Measurements from ENCODE around the gene BTG3.

BTG3 gene, protein sequence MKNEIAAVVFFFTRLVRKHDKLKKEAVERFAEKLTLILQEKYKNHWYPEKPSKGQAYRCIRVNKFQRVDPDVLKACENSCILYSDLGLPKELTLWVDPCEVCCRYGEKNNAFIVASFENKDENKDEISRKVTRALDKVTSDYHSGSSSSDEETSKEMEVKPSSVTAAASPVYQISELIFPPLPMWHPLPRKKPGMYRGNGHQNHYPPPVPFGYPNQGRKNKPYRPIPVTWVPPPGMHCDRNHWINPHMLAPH

DNA sequence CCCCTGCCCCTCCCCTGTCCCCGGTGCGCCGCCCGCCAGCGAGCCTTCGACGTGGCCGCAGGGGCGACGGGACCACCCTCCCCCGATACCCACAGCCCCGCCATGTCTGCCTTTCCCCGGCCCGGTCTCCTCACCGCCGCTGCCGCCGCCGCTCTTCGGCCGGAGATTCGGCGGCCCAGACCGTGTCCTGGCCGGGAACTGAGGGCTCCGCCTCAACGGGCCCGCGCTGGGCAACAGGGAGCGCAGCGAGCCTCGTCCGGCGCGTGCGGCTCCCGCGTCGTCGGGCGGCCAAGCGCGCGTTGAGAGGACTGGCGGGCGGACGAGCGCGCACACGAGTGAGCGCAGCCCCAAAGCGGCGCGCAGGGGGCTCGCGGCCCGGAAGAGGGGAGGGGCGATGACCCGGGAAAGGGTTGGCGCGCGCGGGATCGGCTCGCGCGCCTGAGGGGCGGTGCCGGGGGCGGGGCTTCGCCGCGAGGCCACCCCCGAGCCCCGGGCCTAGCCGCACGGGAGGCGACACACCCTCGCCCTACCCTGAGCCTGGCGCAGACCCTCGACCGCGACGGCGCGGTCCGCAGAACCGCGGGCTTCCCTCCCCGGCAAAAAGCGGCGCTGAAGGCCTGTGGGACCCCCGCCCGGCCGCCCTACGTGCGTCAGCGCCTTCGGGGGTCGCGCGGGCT lies at the start of gene BTG3:
Gene BTG3 (minus strand): TSS at position 337 of the 677 bp plus-strand sequence. CDS start 3,757 bp downstream, outside the sequence.
- peak; percentile 95 for DNase-seq (ENCODE audit: low spot score)
- in situ Hi-C loops (cut with MboI; ENCODE audit: low sequenced_read_pairs, unreplicated experiment): loop anchor here (10.0 kb wide), 1 partner anchor 172 kb away; no protein-coding TSS in a partner anchor
- TF ChIP-seq, protein P1, sequence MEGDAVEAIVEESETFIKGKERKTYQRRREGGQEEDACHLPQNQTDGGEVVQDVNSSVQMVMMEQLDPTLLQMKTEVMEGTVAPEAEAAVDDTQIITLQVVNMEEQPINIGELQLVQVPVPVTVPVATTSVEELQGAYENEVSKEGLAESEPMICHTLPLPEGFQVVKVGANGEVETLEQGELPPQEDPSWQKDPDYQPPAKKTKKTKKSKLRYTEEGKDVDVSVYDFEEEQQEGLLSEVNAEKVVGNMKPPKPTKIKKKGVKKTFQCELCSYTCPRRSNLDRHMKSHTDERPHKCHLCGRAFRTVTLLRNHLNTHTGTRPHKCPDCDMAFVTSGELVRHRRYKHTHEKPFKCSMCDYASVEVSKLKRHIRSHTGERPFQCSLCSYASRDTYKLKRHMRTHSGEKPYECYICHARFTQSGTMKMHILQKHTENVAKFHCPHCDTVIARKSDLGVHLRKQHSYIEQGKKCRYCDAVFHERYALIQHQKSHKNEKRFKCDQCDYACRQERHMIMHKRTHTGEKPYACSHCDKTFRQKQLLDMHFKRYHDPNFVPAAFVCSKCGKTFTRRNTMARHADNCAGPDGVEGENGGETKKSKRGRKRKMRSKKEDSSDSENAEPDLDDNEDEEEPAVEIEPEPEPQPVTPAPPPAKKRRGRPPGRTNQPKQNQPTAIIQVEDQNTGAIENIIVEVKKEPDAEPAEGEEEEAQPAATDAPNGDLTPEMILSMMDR (IDR thresholded peaks at IDR 0.05; ENCODE audit: borderline replicate concordance, control extremely low read depth, extremely low read depth, insufficient read depth, missing control alignments): no peak

DNA sequence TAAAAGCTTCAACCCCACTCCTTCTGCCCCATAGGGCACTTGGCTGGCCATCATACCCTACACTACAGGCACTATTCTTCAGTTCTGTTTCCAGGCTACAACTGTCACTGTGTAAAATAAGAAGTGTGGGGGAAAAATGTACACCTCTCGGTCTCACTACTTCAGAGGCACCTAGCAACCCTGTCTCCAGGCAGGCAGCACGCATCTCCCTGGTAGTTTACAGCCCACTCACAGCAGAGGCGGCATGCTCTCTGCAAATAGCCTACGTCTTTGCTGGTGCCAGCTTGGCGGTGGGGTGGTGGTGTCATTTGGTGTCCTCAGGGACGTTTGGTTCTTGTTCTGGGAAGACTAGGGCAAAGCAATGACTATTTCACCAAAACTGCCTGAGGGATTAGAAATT lies 48.2 kb upstream of the BTG3 start:
- no peak for DNase-seq (ENCODE audit: low spot score)
- TF ChIP-seq, protein P1 (IDR thresholded peaks at IDR 0.05; ENCODE audit: borderline replicate concordance, control extremely low read depth, extremely low read depth, insufficient read depth, missing control alignments): no peak
- in situ Hi-C loops (cut with MboI; ENCODE audit: low sequenced_read_pairs, unreplicated experiment): no loop called here

DNA sequence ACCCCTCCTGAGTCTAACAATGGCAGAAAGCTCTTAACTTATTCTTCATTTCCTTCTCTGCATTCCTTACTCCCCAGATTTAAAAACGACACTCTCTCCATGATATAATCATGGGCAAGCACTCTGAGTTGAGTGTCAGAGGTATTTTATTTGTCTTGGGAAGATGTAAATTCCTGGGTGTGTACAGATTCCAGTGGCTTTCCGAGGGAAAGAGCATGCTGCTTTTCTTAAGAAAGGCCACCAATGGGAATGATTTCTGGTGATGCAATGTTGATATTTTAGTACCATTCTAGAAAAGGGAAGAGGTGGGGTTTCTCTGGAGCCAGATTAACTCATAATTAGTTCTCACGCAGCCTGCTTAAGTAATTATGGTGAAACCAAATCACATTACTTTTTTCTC lies 47.8 kb upstream of the BTG3 start:
- no peak for DNase-seq (ENCODE audit: low spot score)
- TF ChIP-seq, protein P1 (IDR thresholded peaks at IDR 0.05; ENCODE audit: borderline replicate concordance, control extremely low read depth, extremely low read depth, insufficient read depth, missing control alignments): no peak
- in situ Hi-C loops (cut with MboI; ENCODE audit: low sequenced_read_pairs, unreplicated experiment): no loop called here

DNA sequence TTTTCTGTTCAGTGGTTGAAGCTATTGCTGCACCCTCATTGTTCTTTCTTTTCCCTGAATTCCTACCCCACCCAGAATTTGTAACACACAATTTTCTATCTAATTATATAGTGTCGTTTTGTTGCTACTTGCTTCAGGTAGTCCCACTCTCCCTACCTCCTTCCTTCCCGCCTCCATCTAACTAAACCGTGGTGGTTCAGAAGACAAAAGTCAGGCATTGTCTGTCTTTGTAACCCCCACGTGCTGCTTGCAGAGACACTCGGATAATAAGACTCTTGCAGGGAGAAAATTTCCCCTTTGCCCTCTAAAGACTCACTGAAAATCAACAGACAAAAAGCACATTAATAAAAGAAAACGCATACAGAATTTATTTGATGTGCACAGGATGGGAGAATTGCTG lies 46.2 kb upstream of the BTG3 start:
- TF ChIP-seq, protein P1 (IDR thresholded peaks at IDR 0.05; ENCODE audit: borderline replicate concordance, control extremely low read depth, extremely low read depth, insufficient read depth, missing control alignments): no peak
- in situ Hi-C loops (cut with MboI; ENCODE audit: low sequenced_read_pairs, unreplicated experiment): no loop called here
- DNase-seq (ENCODE audit: low spot score): no peak

DNA sequence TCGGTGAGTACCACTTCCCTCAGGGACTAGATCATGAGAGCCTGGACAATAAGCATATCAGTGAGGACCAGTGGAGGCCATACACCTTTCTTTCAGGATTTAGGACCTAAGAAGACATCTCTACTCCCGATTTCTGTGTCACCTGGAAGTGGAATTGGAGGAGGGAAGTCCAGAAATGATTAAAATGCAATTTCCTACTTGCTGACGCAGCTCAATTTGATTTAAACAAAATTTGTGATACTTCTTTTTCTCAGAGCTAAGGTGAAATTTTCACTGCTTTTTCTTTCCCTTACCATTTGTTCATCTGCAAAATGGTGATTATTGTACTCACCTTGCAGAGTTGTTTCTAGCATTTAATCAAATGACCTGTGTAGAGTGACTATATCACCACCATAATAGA lies 38.8 kb upstream of the BTG3 start:
- no peak for DNase-seq (ENCODE audit: low spot score)
- TF ChIP-seq, protein P1 (IDR thresholded peaks at IDR 0.05; ENCODE audit: borderline replicate concordance, control extremely low read depth, extremely low read depth, insufficient read depth, missing control alignments): no peak
- in situ Hi-C loops (cut with MboI; ENCODE audit: low sequenced_read_pairs, unreplicated experiment): no loop called here

DNA sequence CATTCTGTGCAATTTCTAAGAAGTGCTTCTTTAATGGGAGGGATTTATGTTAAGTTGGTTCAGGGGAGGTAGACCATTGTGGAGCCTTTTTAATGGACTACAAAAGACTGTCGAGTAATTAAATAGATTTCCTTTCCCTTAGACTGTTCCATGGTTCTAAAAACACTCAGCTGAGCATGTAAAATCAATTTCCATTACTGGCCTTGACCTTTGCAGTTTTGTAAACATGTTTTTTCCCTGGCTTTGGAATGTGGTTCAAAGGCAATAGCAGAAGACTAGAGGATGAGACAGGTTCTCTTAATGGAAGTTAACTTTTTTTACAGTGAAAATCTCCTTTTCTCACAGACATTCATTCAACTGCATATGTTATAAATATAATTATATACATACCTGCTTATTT lies 37.6 kb upstream of the BTG3 start:
- in situ Hi-C loops (cut with MboI; ENCODE audit: low sequenced_read_pairs, unreplicated experiment): no loop called here
- no peak for DNase-seq (ENCODE audit: low spot score)
- TF ChIP-seq, protein P1 (IDR thresholded peaks at IDR 0.05; ENCODE audit: borderline replicate concordance, control extremely low read depth, extremely low read depth, insufficient read depth, missing control alignments): no peak
